HG02970 (cell line): ENCODE data around the gene CCDC102B.

Source experiments
- ATAC-seq: cut with Tn5 transposase; IDR thresholded peaks from one replicate; pipeline ENCODE4 v1.9.1; 2021; ENCODE audit warnings: mild to moderate bottlenecking, moderate library complexity, moderate number of reproducible peaks; ENCODE audit not compliant: unreplicated experiment, low FRiP score

The CCDC102B gene

GRCh38 chr18:69044215-69044614 is 246.3 kb downstream of the CCDC102B start:
- no peak for ATAC-seq

GRCh38 chr18:69064063-69064462 is 266.2 kb downstream of the CCDC102B start:
- no peak for ATAC-seq

GRCh38 chr18:69067048-69067447 is 269.2 kb downstream of the CCDC102B start:
- no peak for ATAC-seq

GRCh38 chr18:69071680-69072079 is 273.8 kb downstream of the CCDC102B start:
- no peak for ATAC-seq

GRCh38 chr18:69081846-69082245 is 284.0 kb downstream of the CCDC102B start:
- ATAC-seq, result no peak

- ATAC-seq, result no peak
Observed at GRCh38 chr18:69082499-69082898, 284.6 kb downstream of the CCDC102B start.

- no peak for ATAC-seq
Observed at GRCh38 chr18:69085951-69086350, 288.1 kb downstream of the CCDC102B start.

- ATAC-seq, result no peak
Observed at GRCh38 chr18:69088973-69089372, 291.1 kb downstream of the CCDC102B start.

- peak; percentile 67 for ATAC-seq
Observed at GRCh38 chr18:69097349-69097748, 299.5 kb downstream of the CCDC102B start.

GRCh38 chr18:69102959-69103358 is 305.1 kb downstream of the CCDC102B start:
- no peak for ATAC-seq
